ENCODE data around the gene RABL3.
"Not testable (repeated sequence)": the region's sequence is repeated elsewhere in the genome, so short reads cannot be mapped to it uniquely, and the experiment has no call there.

RABL3 gene

GRCh38 chr3:120682095-120682681 lies 60.1 kb downstream of the RABL3 start, which contains the start of gene HGD:
Gene HGD, minus strand, starts transcription at chr3:120682239. Its CDS starts 128 bp downstream, at chr3:120682111.
- no peak for FAIRE-seq

GRCh38 chr3:120681506-120682038 lies 60.7 kb downstream of the RABL3 start:
- FAIRE-seq = no peak

GRCh38 chr3:120681018-120681417 lies 61.3 kb downstream of the RABL3 start:
- no peak for FAIRE-seq

GRCh38 chr3:120680193-120680894 lies 62.0 kb downstream of the RABL3 start:
- no peak for FAIRE-seq

- no peak for FAIRE-seq
Observed at GRCh38 chr3:120678984-120679383, 63.3 kb downstream of the RABL3 start.

- FAIRE-seq = no peak
Observed at GRCh38 chr3:120678331-120678947, 63.9 kb downstream of the RABL3 start.

- not testable (repeated sequence) for FAIRE-seq
Observed at GRCh38 chr3:120677193-120677592, 65.1 kb downstream of the RABL3 start.

GRCh38 chr3:120673116-120673515 lies 69.2 kb downstream of the RABL3 start:
- no peak for FAIRE-seq

GRCh38 chr3:120670576-120670975 lies 71.7 kb downstream of the RABL3 start:
- no peak for FAIRE-seq

GRCh38 chr3:120664926-120665325 lies 77.4 kb downstream of the RABL3 start:
- no peak for FAIRE-seq

- FAIRE-seq = no peak
Observed at GRCh38 chr3:120661945-120662344, 80.4 kb downstream of the RABL3 start.

GRCh38 chr3:120661106-120661905 lies 81.0 kb downstream of the RABL3 start:
- FAIRE-seq = no peak

- FAIRE-seq = no peak
Observed at GRCh38 chr3:120659834-120660233, 82.5 kb downstream of the RABL3 start.

- no peak for FAIRE-seq
Observed at GRCh38 chr3:120659285-120659684, 83.0 kb downstream of the RABL3 start.

- no peak for FAIRE-seq
Observed at GRCh38 chr3:120652896-120653545, 89.3 kb downstream of the RABL3 start.

GRCh38 chr3:120652281-120652680 lies 90.0 kb downstream of the RABL3 start:
- no peak for FAIRE-seq

- FAIRE-seq = no peak
Observed at GRCh38 chr3:120650311-120650710, 92.0 kb downstream of the RABL3 start.

GRCh38 chr3:120649830-120650233 lies 92.5 kb downstream of the RABL3 start:
- no peak for FAIRE-seq

GRCh38 chr3:120648290-120648689 lies 94.0 kb downstream of the RABL3 start:
- FAIRE-seq = no peak

- no peak for FAIRE-seq
Observed at GRCh38 chr3:120646771-120647432, 95.4 kb downstream of the RABL3 start.

GRCh38 chr3:120645083-120645845 lies 97.1 kb downstream of the RABL3 start:
- FAIRE-seq = no peak

Measured in G401.6 (cell line).